HEK293 (cell line): Measurements from ENCODE around the gene EDIL3.

ENCODE experiments used
- CTCF ChIA-PET: fragments of 350-600 bp; formaldehyde crosslinking; extraction: SDS; loops from one replicate; lab custom pipeline; 2021; ENCODE audit warnings: antibody characterized with exemption; lab: Yijun Ruan, JAX
- POLR2A ChIA-PET: fragments of 300-600 bp; formaldehyde crosslinking; extraction: SDS; loops from one replicate; lab custom pipeline; 2020; ENCODE audit warnings: antibody characterized with exemption, inconsistent platforms; lab: Yijun Ruan, JAX
- H3K27ac ChIP-seq: fragments of 200-500 bp; sonication (Bioruptor generic); 2 replicates; pipeline ENCODE4 v1.5.1; 2014; ENCODE audit warnings: low read depth, low read length, control low read depth, inconsistent platforms; ENCODE audit errors: extremely low read depth
- H3K36me3 ChIP-seq, 2 experiments: fragments of 200-500 bp in 1 of 2; sonication (Bioruptor generic) in 1 of 2; 1 replicate in 1 of 2; 2 replicates in 1 of 2; pipeline ENCODE4 v1.5.1; 2014 to 2017; ENCODE audit warnings: inconsistent platforms in 2 of 2, low read length in 2 of 2; ENCODE audit not compliant: control insufficient read depth in 2 of 2, insufficient read depth in 1 of 2
- H3K4me1 ChIP-seq: fragments of 200-500 bp; sonication (Bioruptor generic); 2 replicates; pipeline ENCODE4 v1.5.1; 2014; ENCODE audit warnings: mild to moderate bottlenecking, low read length, inconsistent platforms; ENCODE audit not compliant: control insufficient read depth, insufficient read depth
- H3K4me3 ChIP-seq: 2 replicates; pipeline ENCODE4 v1.5.1; 2011; ENCODE audit warnings: low read depth, mild to moderate bottlenecking, control low read depth, low read length, moderate library complexity
- H3K9me3 ChIP-seq: fragments of 200-500 bp; sonication (Bioruptor generic); 2 replicates; pipeline ENCODE4 v1.5.1; 2014; ENCODE audit warnings: low read depth, low read length, inconsistent platforms; ENCODE audit not compliant: control insufficient read depth, insufficient read depth
- ELK4 ChIP-seq: IDR thresholded peaks from 2 replicates; pipeline ENCODE4 v1.6.1; 2011; ENCODE audit warnings: mild to moderate bottlenecking, low read depth, low read length, borderline replicate concordance
- FEZF1 ChIP-seq: fragments of 450-650 bp; formaldehyde crosslinking; IDR thresholded peaks from 2 replicates; pipeline ENCODE4 v1.5.1; 2016; ENCODE audit warnings: missing biosample characterization, missing genetic modification characterization
- KLF9 ChIP-seq: fragments of 450-650 bp; formaldehyde crosslinking; IDR thresholded peaks from 2 replicates; pipeline ENCODE4 v1.5.1; 2016; ENCODE audit warnings: missing biosample characterization, missing genetic modification characterization, low read depth
- PBX3 ChIP-seq: sonication (generic); formaldehyde crosslinking; IDR thresholded peaks from 2 replicates; pipeline ENCODE4 v1.8.1; 2022; ENCODE audit warnings: mild to moderate bottlenecking, moderate library complexity, missing genetic modification reagents
- PRDM6 ChIP-seq: fragments of 450-650 bp; formaldehyde crosslinking; IDR thresholded peaks from 2 replicates; pipeline ENCODE4 v1.5.1; 2017; ENCODE audit warnings: missing biosample characterization, missing genetic modification characterization
- REST ChIP-seq: fragments of 450-650 bp; formaldehyde crosslinking; IDR thresholded peaks from 2 replicates; pipeline ENCODE4 v1.5.1; 2016; ENCODE audit warnings: missing biosample characterization, missing genetic modification characterization
- ZBTB11 ChIP-seq: fragments of 450-650 bp; formaldehyde crosslinking; conservative IDR thresholded peaks from 2 replicates; pipeline ENCODE4 v1.5.1; 2016; ENCODE audit warnings: low read depth, missing biosample characterization, missing genetic modification characterization
- ZBTB20 ChIP-seq: fragments of 450-650 bp; formaldehyde crosslinking; IDR thresholded peaks from 2 replicates; pipeline ENCODE4 v1.5.1; 2016; ENCODE audit warnings: missing biosample characterization, missing genetic modification characterization
- ZNF114 ChIP-seq: fragments of 450-650 bp; formaldehyde crosslinking; IDR thresholded peaks from 2 replicates; pipeline ENCODE4 v1.5.0; 2017; ENCODE audit warnings: missing biosample characterization, missing genetic modification characterization
- ZNF19 ChIP-seq: fragments of 450-650 bp; formaldehyde crosslinking; IDR thresholded peaks from 2 replicates; pipeline ENCODE4; 2016; ENCODE audit warnings: missing biosample characterization, missing genetic modification characterization, low read depth
- ZNF221 ChIP-seq: fragments of 450-650 bp; formaldehyde crosslinking; IDR thresholded peaks from 2 replicates; pipeline ENCODE4 v1.5.1; 2017; ENCODE audit warnings: missing biosample characterization, missing genetic modification characterization, borderline replicate concordance
- ZNF280C ChIP-seq: fragments of 450-650 bp; formaldehyde crosslinking; IDR thresholded peaks from 2 replicates; pipeline ENCODE4 v1.5.1; 2016; ENCODE audit warnings: missing biosample characterization, missing genetic modification characterization
- ZNF350 ChIP-seq: fragments of 450-650 bp; formaldehyde crosslinking; IDR thresholded peaks from 2 replicates; pipeline ENCODE4 v1.5.0; 2017; ENCODE audit warnings: missing biosample characterization, mild to moderate bottlenecking, missing genetic modification characterization
- ZNF580 ChIP-seq: fragments of 450-650 bp; formaldehyde crosslinking; IDR thresholded peaks from 2 replicates; pipeline ENCODE4 v1.5.1; 2016; ENCODE audit warnings: missing biosample characterization, missing genetic modification characterization
- ZNF76 ChIP-seq: fragments of 450-650 bp; formaldehyde crosslinking; IDR thresholded peaks from 2 replicates; pipeline ENCODE4; 2016; ENCODE audit warnings: low read depth, missing biosample characterization, missing genetic modification characterization, borderline replicate concordance
- ZNF791 ChIP-seq: fragments of 450-650 bp; formaldehyde crosslinking; IDR thresholded peaks from 2 replicates; pipeline ENCODE4 v1.5.1; 2016; ENCODE audit warnings: missing biosample characterization, missing genetic modification characterization
- ZSCAN30 ChIP-seq: fragments of 450-650 bp; IDR thresholded peaks from 2 replicates; pipeline ENCODE4 v1.5.1; 2018; ENCODE audit warnings: missing biosample characterization, mild to moderate bottlenecking, missing genetic modification characterization, moderate library complexity

Gene EDIL3

GRCh38 chr5:84373506-84373905, 11.2 kb downstream of the EDIL3 start:
- Histone ChIP-seq H3K4me3 (no peak overlapping the region), H3K27ac (no peak overlapping the region), H3K9me3 (no peaks in the 10 kb centered on the region), H3K4me1 (peaks cover 8% of the 10 kb centered on the region), H3K36me3 (no peaks in the 10 kb centered on the region)
- ChIA-PET POLR2A (no interaction called here), CTCF (no interaction called here)
- no peak for TF ChIP-seq ELK4
- no peak for TF ChIP-seq ZNF350
- TF ChIP-seq ZNF791 (tag by site-specific recombination), result no peak
- no peak for TF ChIP-seq ZNF280C (tag by site-specific recombination)
- TF ChIP-seq ZNF114 (tag by site-specific recombination), result no peak

GRCh38 chr5:84372066-84372695, 12.5 kb downstream of the EDIL3 start:
- Histone ChIP-seq H3K36me3 (no peaks in the 10 kb centered on the region), H3K4me1 (peaks cover 8% of the 10 kb centered on the region), H3K4me3 (no peak overlapping the region), H3K9me3 (no peaks in the 10 kb centered on the region), H3K27ac (no peak overlapping the region)
- CTCF ChIA-PET, result interaction anchor here (0.5 to 0.6 kb wide), 3 partner anchors 110 to 385 kb away, joined by 3 to 5 read pairs (median 4); no protein-coding TSS in a partner anchor
- POLR2A ChIA-PET, result no interaction called here
- no peak for TF ChIP-seq REST (tag by site-specific recombination)
- no peak for TF ChIP-seq ZBTB20 (tag by site-specific recombination)
- TF ChIP-seq KLF9 (tag by site-specific recombination), result no peak
- TF ChIP-seq ZNF280C (tag by site-specific recombination), result no peak
- TF ChIP-seq ZNF19 (tag by site-specific recombination), result no peak
- no peak for TF ChIP-seq ZNF76 (tag by site-specific recombination)
- TF ChIP-seq PRDM6 (tag by site-specific recombination), result 0 out of 2 replicates have a peak, but pooled peaks have one; percentile 14
- no peak for TF ChIP-seq FEZF1
- no peak for TF ChIP-seq ZSCAN30 (tag by site-specific recombination)
- no peak for TF ChIP-seq ZNF580
- peak; percentile 35; the same call in 1 of the 2 replicates for TF ChIP-seq ZBTB11
- no peak for TF ChIP-seq PBX3 (CRISPR knock-in tag)
- TF ChIP-seq ZNF221, result no peak
